WERI-Rb-1 (cell line): ENCODE measurements around the gene TAC4.

Experiments used
- DNase-seq: peaks from one replicate; pipeline ENCODE4 v3.0.0-alpha.2; 2020
- H3K27ac ChIP-seq: fragments of 250-450 bp; sonication (Bioruptor Pico); 2 replicates; pipeline ENCODE4 v1.5.1; 2020; ENCODE audit warnings: mild to moderate bottlenecking, moderate library complexity
- H3K27me3 ChIP-seq: fragments of 250-450 bp; sonication (Bioruptor Pico); 2 replicates; pipeline ENCODE4 v1.5.1; 2021; ENCODE audit warnings: mild to moderate bottlenecking, low read depth, moderate library complexity; ENCODE audit not compliant: insufficient read depth, severe bottlenecking
- H3K36me3 ChIP-seq: fragments of 250-450 bp; sonication (Bioruptor Pico); 2 replicates; pipeline ENCODE4 v1.5.1; 2020; ENCODE audit warnings: mild to moderate bottlenecking, moderate library complexity
- H3K4me3 ChIP-seq: 2 replicates; pipeline ENCODE4 v1.5.1; 2011; ENCODE audit warnings: low read depth, mild to moderate bottlenecking, control low read depth, low read length
- H3K9me3 ChIP-seq: fragments of 250-450 bp; sonication (Bioruptor Pico); 2 replicates; pipeline ENCODE4 v1.5.1; 2021; ENCODE audit warnings: mild to moderate bottlenecking, moderate library complexity; ENCODE audit not compliant: severe bottlenecking
- CTCF ChIP-seq: IDR thresholded peaks from 2 replicates; pipeline ENCODE4 v1.5.1; 2011; ENCODE audit warnings: low read depth, mild to moderate bottlenecking, control low read depth, inconsistent platforms, low read length

TAC4 gene

GRCh38 chr17:49823614-49824013 is 24.3 kb downstream of the TAC4 start:
- DNase-seq, result no peak
- Histone ChIP-seq H3K36me3 (peaks cover 83% of the 10 kb centered on the region), H3K4me3 (no peak overlapping the region), H3K27ac (no peak overlapping the region), H3K9me3 (no peaks in the 10 kb centered on the region), H3K27me3 (no peaks in the 10 kb centered on the region)
- no peak for TF ChIP-seq CTCF

GRCh38 chr17:49822829-49823228 is 25.0 kb downstream of the TAC4 start:
- no peak overlapping the region for H3K4me3 ChIP-seq
- no peak for TF ChIP-seq CTCF
- H3K9me3 ChIP-seq, result no peaks in the 10 kb centered on the region
- no peak overlapping the region for H3K27ac ChIP-seq
- DNase-seq, result no peak
- no peaks in the 10 kb centered on the region for H3K27me3 ChIP-seq
- peaks cover 83% of the 10 kb centered on the region for H3K36me3 ChIP-seq

- TF ChIP-seq CTCF, result no peak
- Histone ChIP-seq H3K27me3 (no peaks in the 10 kb centered on the region), H3K9me3 (no peaks in the 10 kb centered on the region), H3K36me3 (peaks cover 86% of the 10 kb centered on the region), H3K27ac (no peak overlapping the region), H3K4me3 (no peak overlapping the region)
- DNase-seq, result no peak
Measured at GRCh38 chr17:49821916-49822315, 26.0 kb downstream of the TAC4 start.

- Histone ChIP-seq H3K4me3 (no peak overlapping the region), H3K27me3 (no peaks in the 10 kb centered on the region), H3K36me3 (peaks cover 86% of the 10 kb centered on the region), H3K27ac (no peak overlapping the region), H3K9me3 (no peaks in the 10 kb centered on the region)
- DNase-seq, result no peak
- TF ChIP-seq CTCF, result no peak
Measured at GRCh38 chr17:49821466-49821865, 26.4 kb downstream of the TAC4 start.

- no peak for TF ChIP-seq CTCF
- H3K4me3 ChIP-seq, result no peak overlapping the region
- no peaks in the 10 kb centered on the region for H3K9me3 ChIP-seq
- H3K27ac ChIP-seq, result no peak overlapping the region
- peaks cover 83% of the 10 kb centered on the region for H3K36me3 ChIP-seq
- no peaks in the 10 kb centered on the region for H3K27me3 ChIP-seq
- DNase-seq, result no peak
Measured at GRCh38 chr17:49820773-49821172, 27.1 kb downstream of the TAC4 start.

- TF ChIP-seq CTCF, result no peak
- DNase-seq, result no peak
- H3K36me3 ChIP-seq, result peaks cover 73% of the 10 kb centered on the region
- no peak overlapping the region for H3K27ac ChIP-seq
- no peaks in the 10 kb centered on the region for H3K27me3 ChIP-seq
- no peak overlapping the region for H3K4me3 ChIP-seq
- H3K9me3 ChIP-seq, result no peaks in the 10 kb centered on the region
Measured at GRCh38 chr17:49819651-49820050, 28.2 kb downstream of the TAC4 start.
